PC-3 (cell line): ENCODE results near the gene COQ8A. TPM values are rescaled to one million over a fixed set of nuclear protein-coding genes. Genes with fewer than 3 reads are reported as not detected.

Experiments used
- ATAC-seq: fragments of 200-7000 bp; cut with Tn5 transposase; 2 replicates; pipeline ENCODE4 v1.9.1; 2020; ENCODE audit warnings: mild to moderate bottlenecking, moderate library complexity
- BruUV-seq: library from RNA; stranded (reverse); fragments of 400-500 nt; replicated peaks from 2 replicates; lab custom pipeline; 2021; lab: Mats Ljungman, UMichigan
- CTCF ChIA-PET: fragments of 300-600 bp; sonication (Branson Sonifier 250); formaldehyde crosslinking; loops from one replicate; lab custom pipeline; 2022; ENCODE audit warnings: antibody characterized with exemption; lab: Charles Lee
- POLR2A ChIA-PET: fragments of 300-600 bp; sonication (Branson Sonifier 250); formaldehyde crosslinking; loops from one replicate; lab custom pipeline; 2022; ENCODE audit warnings: antibody characterized with exemption; ENCODE audit not compliant: unreplicated experiment; lab: Charles Lee
- DNase-seq: peaks from one replicate; pipeline ENCODE4 v3.0.0-alpha.2; 2015
- H2AFZ ChIP-seq: fragments of 300-600 bp; sonication (generic); 2 replicates; pipeline ENCODE4 v1.6.0; 2016; ENCODE audit warnings: antibody characterized with exemption, low read length
- H3F3A ChIP-seq: fragments of 300-600 bp; sonication (generic); one replicate; pipeline ENCODE4 v1.6.0; 2017; ENCODE audit warnings: antibody characterized with exemption, low read length, control low read depth, mild to moderate bottlenecking; ENCODE audit not compliant: unreplicated experiment
- H3K27ac ChIP-seq: fragments of 300-600 bp; sonication (generic); 2 replicates; pipeline ENCODE4 v1.5.1; 2016; ENCODE audit warnings: mild to moderate bottlenecking, low read length
- H3K27me3 ChIP-seq: fragments of 300-600 bp; sonication (generic); 2 replicates; pipeline ENCODE4 v1.6.1; 2016; ENCODE audit warnings: low read length, mixed read lengths
- H3K36me3 ChIP-seq: fragments of 300-600 bp; sonication (generic); 2 replicates; pipeline ENCODE4 v1.6.1; 2016; ENCODE audit warnings: low read depth, mixed run types, low read length, mixed read lengths
- H3K4me1 ChIP-seq: fragments of 300-600 bp; sonication (generic); 2 replicates; pipeline ENCODE4 v1.5.1; 2016; ENCODE audit warnings: low read length; ENCODE audit not compliant: insufficient read depth
- H3K4me2 ChIP-seq: fragments of 300-600 bp; sonication (generic); 2 replicates; pipeline ENCODE4 v1.6.0; 2016; ENCODE audit warnings: low read length
- H3K4me3 ChIP-seq: fragments of 300-600 bp; sonication (generic); 2 replicates; pipeline ENCODE4 v1.5.1; 2016; ENCODE audit warnings: mild to moderate bottlenecking, low read length, mixed read lengths
- H3K79me2 ChIP-seq: fragments of 300-600 bp; sonication (generic); 2 replicates; pipeline ENCODE4 v1.6.1; 2017; ENCODE audit warnings: low read length, mixed read lengths
- H3K9ac ChIP-seq: fragments of 300-600 bp; sonication (generic); 2 replicates; pipeline ENCODE4 v1.6.0; 2016; ENCODE audit warnings: mild to moderate bottlenecking, low read length
- H3K9me2 ChIP-seq: fragments of 300-600 bp; sonication (generic); replicated peaks from 2 replicates; pipeline ENCODE4 v1.6.1; 2016; ENCODE audit warnings: mixed run types, low read length, mixed read lengths
- H3K9me3 ChIP-seq: fragments of 300-600 bp; sonication (generic); 2 replicates; pipeline ENCODE4 v1.6.1; 2016; ENCODE audit warnings: low read length, mixed read lengths
- H4K20me1 ChIP-seq: fragments of 300-600 bp; sonication (generic); 2 replicates; pipeline ENCODE4 v1.6.1; 2016; ENCODE audit warnings: low read length, mixed read lengths
- EZH2 ChIP-seq: fragments of 300-600 bp; sonication (generic); IDR thresholded peaks from one replicate; pipeline ENCODE4 v1.6.1; 2017; ENCODE audit warnings: antibody characterized with exemption, mild to moderate bottlenecking, low read length; ENCODE audit not compliant: unreplicated experiment
- EZH2phosphoT487 ChIP-seq: fragments of 300-600 bp; sonication (generic); IDR thresholded peaks from 2 replicates; pipeline ENCODE4 v1.6.1; 2018; ENCODE audit warnings: mild to moderate bottlenecking, antibody characterized with exemption, low read length, borderline replicate concordance
- intact Hi-C: fragments of 100-400 bp; cut with micrococcal nuclease; formaldehyde crosslinking; loops from 2 replicates; pipeline ENCODE4 v1.9.0; 2023
- total RNA-seq: library from RNA; depleted of rRNA; stranded (reverse); fragments of >200 nt; gene quantifications from 2 replicates; pipeline ENCODE4 v1.2.3, GENCODE V29; 2014
- TF ChIP-seq, protein P1 (sequence below): fragments of 300-600 bp; sonication (generic); conservative IDR thresholded peaks from 2 replicates; pipeline ENCODE4 v1.5.1; 2017; ENCODE audit warnings: antibody characterized with exemption, low read depth, mild to moderate bottlenecking, low read length

Gene COQ8A
- total RNA-seq, 1 experiment from 2014 or later, result 67.0 TPM

GRCh38 chr1:226950316-226950715, 10.2 kb downstream of the COQ8A start:
- H3K27me3 ChIP-seq, result no peaks in the 10 kb centered on the region
- peaks cover 83% of the 10 kb centered on the region for H3K79me2 ChIP-seq
- ChIA-PET CTCF (interaction anchor here (0.6 kb wide), 1 partner anchor 176 kb away, joined by 4 read pairs; no protein-coding TSS in a partner anchor), POLR2A (interaction anchor here (0.5 kb wide), 1 partner anchor 84 kb away, joined by 3 read pairs; no protein-coding TSS in a partner anchor)
- H3K9me2 ChIP-seq, result no peaks in the 10 kb centered on the region
- H3K9me3 ChIP-seq, result no peaks in the 10 kb centered on the region
- H3K4me2 ChIP-seq, result no peak overlapping the region
- intact Hi-C loops, result no loop called here
- H3K4me1 ChIP-seq, result no peaks in the 10 kb centered on the region; the same call in 1 of the 2 replicates
- BruUV-seq, result no TSS peak
- H4K20me1 ChIP-seq, result 0 out of 2 replicates have a peak, but pooled peaks cover 9% of the 10 kb centered on the region
- no peak overlapping the region for H3K27ac ChIP-seq
- DNase-seq (no peak), ATAC-seq (no peak)
- H3K4me3 ChIP-seq, result no peak overlapping the region
- H3K9ac ChIP-seq, result no peak overlapping the region
- no peak overlapping the region for H2AFZ ChIP-seq
- no peaks in the 10 kb centered on the region for H3F3A ChIP-seq
- H3K36me3 ChIP-seq, result no peaks in the 10 kb centered on the region
- TF ChIP-seq EZH2 (no peak), EZH2phosphoT487 (no peak)
- TF ChIP-seq, protein P1, sequence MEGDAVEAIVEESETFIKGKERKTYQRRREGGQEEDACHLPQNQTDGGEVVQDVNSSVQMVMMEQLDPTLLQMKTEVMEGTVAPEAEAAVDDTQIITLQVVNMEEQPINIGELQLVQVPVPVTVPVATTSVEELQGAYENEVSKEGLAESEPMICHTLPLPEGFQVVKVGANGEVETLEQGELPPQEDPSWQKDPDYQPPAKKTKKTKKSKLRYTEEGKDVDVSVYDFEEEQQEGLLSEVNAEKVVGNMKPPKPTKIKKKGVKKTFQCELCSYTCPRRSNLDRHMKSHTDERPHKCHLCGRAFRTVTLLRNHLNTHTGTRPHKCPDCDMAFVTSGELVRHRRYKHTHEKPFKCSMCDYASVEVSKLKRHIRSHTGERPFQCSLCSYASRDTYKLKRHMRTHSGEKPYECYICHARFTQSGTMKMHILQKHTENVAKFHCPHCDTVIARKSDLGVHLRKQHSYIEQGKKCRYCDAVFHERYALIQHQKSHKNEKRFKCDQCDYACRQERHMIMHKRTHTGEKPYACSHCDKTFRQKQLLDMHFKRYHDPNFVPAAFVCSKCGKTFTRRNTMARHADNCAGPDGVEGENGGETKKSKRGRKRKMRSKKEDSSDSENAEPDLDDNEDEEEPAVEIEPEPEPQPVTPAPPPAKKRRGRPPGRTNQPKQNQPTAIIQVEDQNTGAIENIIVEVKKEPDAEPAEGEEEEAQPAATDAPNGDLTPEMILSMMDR, result no peak

DNA sequence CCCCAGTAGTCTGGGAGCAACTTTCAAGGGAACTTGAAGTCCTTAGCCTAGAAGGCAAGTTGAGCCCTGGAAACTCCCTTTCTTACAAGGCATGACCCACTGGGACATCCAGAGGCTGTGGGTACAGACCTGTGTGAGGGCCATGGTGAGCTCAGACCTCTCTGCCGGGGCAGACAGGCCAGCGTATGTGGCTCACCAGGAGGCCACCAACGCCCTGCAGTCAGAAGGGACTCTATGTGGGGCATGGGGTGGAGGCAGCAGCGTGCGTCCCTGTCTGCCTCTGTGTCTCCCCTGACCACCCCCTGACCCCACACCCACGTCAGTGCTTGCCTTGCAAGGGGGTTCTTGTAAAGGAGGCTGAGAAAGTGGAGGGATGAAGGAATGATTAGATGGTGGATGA, 10.8 kb downstream of the COQ8A start:
- Histone ChIP-seq H3K4me1 (no peaks in the 10 kb centered on the region; the same call in 1 of the 2 replicates), H3K79me2 (peaks cover 77% of the 10 kb centered on the region), H3K36me3 (no peaks in the 10 kb centered on the region), H2AFZ (no peak overlapping the region), H3K27ac (no peak overlapping the region), H3K27me3 (no peaks in the 10 kb centered on the region), H3K9me3 (no peaks in the 10 kb centered on the region), H4K20me1 (0 out of 2 replicates have a peak, but pooled peaks cover 9% of the 10 kb centered on the region), H3K4me3 (no peak overlapping the region), H3K4me2 (no peak overlapping the region), H3K9me2 (no peaks in the 10 kb centered on the region), H3F3A (no peaks in the 10 kb centered on the region), H3K9ac (no peak overlapping the region)
- TF ChIP-seq EZH2 (no peak), EZH2phosphoT487 (no peak)
- TF ChIP-seq, protein P1, result no peak
- ATAC-seq (no peak), DNase-seq (no peak)
- ChIA-PET POLR2A (interaction anchor here (0.5 kb wide), 1 partner anchor 84 kb away, joined by 3 read pairs; no protein-coding TSS in a partner anchor), CTCF (interaction anchor here (0.6 kb wide), 1 partner anchor 177 kb away, joined by 4 read pairs; no protein-coding TSS in a partner anchor)
- intact Hi-C loops, result no loop called here
- BruUV-seq, result no TSS peak
